Measurements from ENCODE around the gene CTIF.
"Not testable (repeated sequence)": the region's sequence is repeated elsewhere in the genome, so short reads cannot be mapped to it uniquely, and the experiment has no call there.

CTIF gene

DNA sequence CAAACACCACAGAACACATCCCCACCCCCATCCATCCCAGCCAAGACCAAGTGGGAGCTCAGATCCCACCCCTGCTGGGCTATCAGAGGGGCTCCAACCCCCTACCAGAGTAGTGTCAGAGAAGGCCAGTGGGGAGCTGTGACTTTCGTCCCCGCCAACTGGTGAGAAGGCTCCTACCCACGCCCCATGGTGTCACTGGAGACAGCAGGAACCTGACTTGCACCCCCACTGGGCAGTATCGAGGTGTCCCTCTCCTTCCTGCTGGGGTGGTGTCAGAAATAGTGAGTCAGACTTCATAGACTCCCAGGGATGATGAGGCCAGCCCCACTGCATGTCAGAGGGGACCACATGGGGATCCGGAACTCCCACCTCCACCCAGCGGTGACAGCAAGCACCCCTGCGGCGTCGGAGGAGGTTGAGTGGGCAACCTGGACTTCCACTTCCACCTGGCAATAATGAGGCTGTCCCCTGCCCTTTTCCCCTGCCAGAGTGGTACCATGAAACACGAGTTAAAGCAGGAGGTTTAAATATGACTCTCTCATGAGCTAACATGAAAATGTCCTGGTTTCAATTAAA, 106.7 kb downstream of the CTIF start:
- TF ChIP-seq, protein P1, sequence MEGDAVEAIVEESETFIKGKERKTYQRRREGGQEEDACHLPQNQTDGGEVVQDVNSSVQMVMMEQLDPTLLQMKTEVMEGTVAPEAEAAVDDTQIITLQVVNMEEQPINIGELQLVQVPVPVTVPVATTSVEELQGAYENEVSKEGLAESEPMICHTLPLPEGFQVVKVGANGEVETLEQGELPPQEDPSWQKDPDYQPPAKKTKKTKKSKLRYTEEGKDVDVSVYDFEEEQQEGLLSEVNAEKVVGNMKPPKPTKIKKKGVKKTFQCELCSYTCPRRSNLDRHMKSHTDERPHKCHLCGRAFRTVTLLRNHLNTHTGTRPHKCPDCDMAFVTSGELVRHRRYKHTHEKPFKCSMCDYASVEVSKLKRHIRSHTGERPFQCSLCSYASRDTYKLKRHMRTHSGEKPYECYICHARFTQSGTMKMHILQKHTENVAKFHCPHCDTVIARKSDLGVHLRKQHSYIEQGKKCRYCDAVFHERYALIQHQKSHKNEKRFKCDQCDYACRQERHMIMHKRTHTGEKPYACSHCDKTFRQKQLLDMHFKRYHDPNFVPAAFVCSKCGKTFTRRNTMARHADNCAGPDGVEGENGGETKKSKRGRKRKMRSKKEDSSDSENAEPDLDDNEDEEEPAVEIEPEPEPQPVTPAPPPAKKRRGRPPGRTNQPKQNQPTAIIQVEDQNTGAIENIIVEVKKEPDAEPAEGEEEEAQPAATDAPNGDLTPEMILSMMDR (IDR thresholded peaks at IDR 0.05; ENCODE audit: low read depth, low read length): no peak
- no peak for TF ChIP-seq EZH2phosphoT487 (IDR thresholded peaks at IDR 0.05; ENCODE audit: low read depth)
- H3K27ac ChIP-seq (ENCODE audit: low read length): no peak overlapping the region
- H3K36me3 ChIP-seq (replicated peaks; ENCODE audit: low read depth, low read length): no peaks in the 10 kb centered on the region
- H3K27me3 ChIP-seq (ENCODE audit: low read depth, low read length): no peaks in the 10 kb centered on the region
- no peaks in the 10 kb centered on the region for H3K4me1 ChIP-seq (ENCODE audit: low read length)
- no peaks in the 10 kb centered on the region for H3K79me2 ChIP-seq (ENCODE audit: low read length)
- H3K4me3 ChIP-seq (ENCODE audit: low read length): no peak overlapping the region
- H2AFZ ChIP-seq (ENCODE audit: low read depth, low read length): no peak overlapping the region
- H3K4me2 ChIP-seq (ENCODE audit: low read length): no peak overlapping the region
- no peak overlapping the region for H3K9ac ChIP-seq (ENCODE audit: low read length)
- H4K20me1 ChIP-seq (ENCODE audit: insufficient read depth, low read length): no peaks in the 10 kb centered on the region
- no peaks in the 10 kb centered on the region for H3K9me3 ChIP-seq (ENCODE audit: insufficient read depth, low read length)

DNA sequence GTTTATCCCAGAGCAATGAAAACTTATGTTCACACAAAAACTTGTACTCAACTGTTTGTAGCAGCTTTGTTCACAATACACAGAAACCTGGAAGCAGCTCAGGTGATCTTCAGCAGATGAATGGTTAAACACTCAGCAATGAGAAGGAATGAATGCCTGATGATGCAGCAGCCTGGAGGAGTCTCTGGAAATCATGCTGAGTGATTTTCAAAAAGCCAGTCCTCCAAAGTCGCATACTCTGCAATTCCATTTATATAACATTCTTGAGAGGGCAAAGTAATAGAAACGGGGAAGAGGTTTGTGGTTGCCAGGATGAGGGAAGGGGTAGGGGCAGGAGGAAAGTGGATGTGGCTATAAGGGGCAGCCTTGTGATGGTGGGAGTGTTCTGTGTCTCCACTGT, 108.1 kb downstream of the CTIF start:
- Histone ChIP-seq H3K27ac (ENCODE audit: low read length) (no peak overlapping the region), H3K27me3 (ENCODE audit: low read depth, low read length) (no peaks in the 10 kb centered on the region), H4K20me1 (ENCODE audit: insufficient read depth, low read length) (no peaks in the 10 kb centered on the region), H3K4me1 (ENCODE audit: low read length) (no peaks in the 10 kb centered on the region), H3K79me2 (ENCODE audit: low read length) (no peaks in the 10 kb centered on the region), H3K36me3 (replicated peaks; ENCODE audit: low read depth, low read length) (no peaks in the 10 kb centered on the region), H3K9ac (ENCODE audit: low read length) (no peak overlapping the region), H3K9me3 (ENCODE audit: insufficient read depth, low read length) (no peaks in the 10 kb centered on the region), H3K4me2 (ENCODE audit: low read length) (no peak overlapping the region), H3K4me3 (ENCODE audit: low read length) (no peak overlapping the region), H2AFZ (ENCODE audit: low read depth, low read length) (no peak overlapping the region)
- TF ChIP-seq, protein P1 (IDR thresholded peaks at IDR 0.05; ENCODE audit: low read depth, low read length): no peak
- TF ChIP-seq EZH2phosphoT487 (IDR thresholded peaks at IDR 0.05; ENCODE audit: low read depth): no peak

DNA sequence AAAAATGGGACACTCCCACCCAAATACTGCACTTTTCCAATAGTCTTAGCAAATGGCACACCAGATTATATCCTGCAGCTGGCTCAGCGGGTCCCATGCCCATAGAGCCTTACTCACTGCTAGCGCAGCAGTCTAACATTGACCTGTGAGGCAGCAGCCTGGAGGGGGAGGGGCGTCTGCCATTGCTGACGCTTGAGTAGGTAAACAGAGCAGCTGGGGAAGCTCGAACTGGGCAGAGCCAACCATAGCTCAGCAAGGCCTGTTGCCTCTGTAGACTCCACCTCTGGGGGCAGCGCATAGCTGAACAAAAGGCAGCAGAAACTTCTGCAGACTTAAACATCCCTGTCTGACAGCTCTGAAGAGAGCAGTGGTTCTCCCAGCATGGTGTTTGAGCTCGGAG, 110.4 kb downstream of the CTIF start:
- Histone ChIP-seq H4K20me1 (ENCODE audit: insufficient read depth, low read length) (no peaks in the 10 kb centered on the region), H3K36me3 (replicated peaks; ENCODE audit: low read depth, low read length) (no peaks in the 10 kb centered on the region), H2AFZ (ENCODE audit: low read depth, low read length) (no peak overlapping the region), H3K9ac (ENCODE audit: low read length) (no peak overlapping the region), H3K27ac (ENCODE audit: low read length) (no peak overlapping the region), H3K9me3 (ENCODE audit: insufficient read depth, low read length) (no peaks in the 10 kb centered on the region), H3K4me1 (ENCODE audit: low read length) (no peaks in the 10 kb centered on the region), H3K4me2 (ENCODE audit: low read length) (no peak overlapping the region), H3K79me2 (ENCODE audit: low read length) (no peaks in the 10 kb centered on the region), H3K4me3 (ENCODE audit: low read length) (no peak overlapping the region), H3K27me3 (ENCODE audit: low read depth, low read length) (no peaks in the 10 kb centered on the region)
- no peak for TF ChIP-seq EZH2phosphoT487 (IDR thresholded peaks at IDR 0.05; ENCODE audit: low read depth)
- TF ChIP-seq, protein P1 (IDR thresholded peaks at IDR 0.05; ENCODE audit: low read depth, low read length): no peak

DNA sequence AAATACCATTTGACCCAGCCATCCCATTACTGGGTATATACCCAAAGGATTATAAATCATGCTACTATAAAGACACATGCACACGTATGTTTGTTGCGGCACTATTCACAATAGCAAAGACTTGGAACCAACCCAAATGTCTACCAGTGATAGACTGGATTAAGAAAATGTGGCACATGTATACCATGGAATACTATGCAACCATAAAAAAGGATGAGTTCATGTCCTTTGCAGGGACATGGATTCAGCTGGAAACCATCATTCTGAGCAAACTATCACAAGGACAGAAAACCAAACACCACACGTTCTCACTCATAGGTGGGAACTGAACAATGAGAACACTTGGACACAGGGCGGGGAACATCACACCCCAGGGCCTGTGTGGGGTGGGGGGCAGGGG, 115.8 kb downstream of the CTIF start:
- H3K27me3 ChIP-seq (ENCODE audit: low read depth, low read length); H3K4me2 ChIP-seq (ENCODE audit: low read length); H3K4me1 ChIP-seq (ENCODE audit: low read length); H3K27ac ChIP-seq (ENCODE audit: low read length); H2AFZ ChIP-seq (ENCODE audit: low read depth, low read length); H3K79me2 ChIP-seq (ENCODE audit: low read length); H3K4me3 ChIP-seq (ENCODE audit: low read length); H3K9ac ChIP-seq (ENCODE audit: low read length); H4K20me1 ChIP-seq (ENCODE audit: insufficient read depth, low read length); H3K9me3 ChIP-seq (ENCODE audit: insufficient read depth, low read length); H3K36me3 ChIP-seq (replicated peaks; ENCODE audit: low read depth, low read length): not testable (repeated sequence)

DNA sequence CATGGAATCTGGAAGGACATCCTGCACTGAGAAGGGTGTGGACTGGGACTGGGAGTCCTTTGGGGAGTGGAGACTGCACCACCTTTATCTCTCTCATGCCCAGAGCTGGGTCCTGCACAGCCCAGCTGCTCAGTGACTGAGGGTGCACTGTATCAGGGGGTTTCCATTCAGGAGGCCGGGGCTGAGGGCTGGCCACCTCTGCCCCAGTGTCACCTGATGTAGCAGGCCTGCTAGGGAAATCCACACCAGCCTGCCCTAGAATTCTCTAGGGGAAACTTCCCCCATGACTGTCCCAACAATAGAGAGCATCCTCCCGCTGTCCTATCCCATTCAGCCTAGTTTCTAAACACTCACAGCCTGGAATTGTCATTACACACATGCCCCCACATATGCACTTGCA, 116.7 kb downstream of the CTIF start:
- no peak overlapping the region for H3K4me2 ChIP-seq (ENCODE audit: low read length)
- no peaks in the 10 kb centered on the region for H3K36me3 ChIP-seq (replicated peaks; ENCODE audit: low read depth, low read length)
- H3K27me3 ChIP-seq (ENCODE audit: low read depth, low read length): no peaks in the 10 kb centered on the region
- H2AFZ ChIP-seq (ENCODE audit: low read depth, low read length): no peak overlapping the region
- peaks cover 5% of the 10 kb centered on the region; the same call in 1 of the 2 replicates for H4K20me1 ChIP-seq (ENCODE audit: insufficient read depth, low read length)
- H3K27ac ChIP-seq (ENCODE audit: low read length): no peak overlapping the region
- H3K79me2 ChIP-seq (ENCODE audit: low read length): no peaks in the 10 kb centered on the region
- H3K9me3 ChIP-seq (ENCODE audit: insufficient read depth, low read length): no peaks in the 10 kb centered on the region
- H3K4me1 ChIP-seq (ENCODE audit: low read length): no peaks in the 10 kb centered on the region
- H3K4me3 ChIP-seq (ENCODE audit: low read length): no peak overlapping the region
- no peak overlapping the region for H3K9ac ChIP-seq (ENCODE audit: low read length)
- TF ChIP-seq, protein P1 (IDR thresholded peaks at IDR 0.05; ENCODE audit: low read depth, low read length): no peak
- TF ChIP-seq EZH2phosphoT487 (IDR thresholded peaks at IDR 0.05; ENCODE audit: low read depth): no peak
